Measurements from ENCODE around the gene LUC7L3. TPM values are rescaled to one million over a fixed set of nuclear protein-coding genes. Genes with fewer than 3 reads are reported as not detected.

The LUC7L3 gene
- total RNA-seq, 1 donor from 2014 or later = 188 TPM

GRCh38 chr17:50688245-50688644, 31.2 kb upstream of the LUC7L3 start:
- Mint-ChIP-seq H3K4me1 (peaks cover 55% of the 10 kb centered on the region), H3K36me3 (ENCODE audit: low read depth) (no peaks in the 10 kb centered on the region), H3K27me3 (ENCODE audit: low read depth) (no peaks in the 10 kb centered on the region), H3K27ac (ENCODE audit: unreplicated experiment) (no peak overlapping the region), H3K4me3 (no peak overlapping the region), H3K9me3 (no peaks in the 10 kb centered on the region)
- no peak for TF ChIP-seq CTCF (conservative IDR thresholded peaks at IDR 0.05)
- DNase-seq (ENCODE audit: low read depth, low spot score) = no peak

- H3K4me1 Mint-ChIP-seq = peaks cover 51% of the 10 kb centered on the region
- H3K9me3 Mint-ChIP-seq = no peaks in the 10 kb centered on the region
- peak overlapping the region; percentile 69 for H3K4me3 Mint-ChIP-seq
- H3K27ac Mint-ChIP-seq (ENCODE audit: unreplicated experiment) = peak overlapping the region; percentile 28
- peak; percentile 20 for DNase-seq (ENCODE audit: low read depth, low spot score)
- no peaks in the 10 kb centered on the region for H3K27me3 Mint-ChIP-seq (ENCODE audit: low read depth)
- H3K36me3 Mint-ChIP-seq (ENCODE audit: low read depth) = no peaks in the 10 kb centered on the region
- TF ChIP-seq CTCF (conservative IDR thresholded peaks at IDR 0.05) = no peak
Observed at GRCh38 chr17:50689251-50689650, 30.2 kb upstream of the LUC7L3 start.

- Mint-ChIP-seq H3K36me3 (ENCODE audit: low read depth) (peaks cover 3% of the 10 kb centered on the region), H3K27me3 (ENCODE audit: low read depth) (no peaks in the 10 kb centered on the region), H3K4me1 (peaks cover 47% of the 10 kb centered on the region), H3K9me3 (no peaks in the 10 kb centered on the region), H3K4me3 (peak overlapping the region; percentile 40), H3K27ac (ENCODE audit: unreplicated experiment) (peak overlapping the region; percentile 83)
- no peak for TF ChIP-seq CTCF (conservative IDR thresholded peaks at IDR 0.05)
- DNase-seq (ENCODE audit: low read depth, low spot score) = peak; percentile 53
Observed at GRCh38 chr17:50689956-50690886, 29.2 kb upstream of the LUC7L3 start.

GRCh38 chr17:50690887-50691549, 28.4 kb upstream of the LUC7L3 start:
- Mint-ChIP-seq H3K27me3 (ENCODE audit: low read depth) (no peaks in the 10 kb centered on the region), H3K36me3 (ENCODE audit: low read depth) (peaks cover 6% of the 10 kb centered on the region), H3K4me1 (peaks cover 47% of the 10 kb centered on the region), H3K27ac (ENCODE audit: unreplicated experiment) (peak overlapping the region; percentile 24), H3K4me3 (peak overlapping the region; percentile 14), H3K9me3 (no peaks in the 10 kb centered on the region)
- no peak for DNase-seq (ENCODE audit: low read depth, low spot score)
- TF ChIP-seq CTCF (conservative IDR thresholded peaks at IDR 0.05) = no peak

GRCh38 chr17:50691550-50692447, 27.6 kb upstream of the LUC7L3 start:
- Mint-ChIP-seq H3K4me1 (peaks cover 41% of the 10 kb centered on the region), H3K4me3 (peak overlapping the region; percentile 14), H3K27ac (ENCODE audit: unreplicated experiment) (no peak overlapping the region), H3K36me3 (ENCODE audit: low read depth) (peaks cover 6% of the 10 kb centered on the region), H3K27me3 (ENCODE audit: low read depth) (no peaks in the 10 kb centered on the region), H3K9me3 (no peaks in the 10 kb centered on the region)
- no peak for DNase-seq (ENCODE audit: low read depth, low spot score)
- TF ChIP-seq CTCF (conservative IDR thresholded peaks at IDR 0.05) = no peak

Measured in neural crest cell (in vitro differentiated cells).